ENCODE data around the gene LGALS12.
"Not testable (repeated sequence)": the region's sequence is repeated elsewhere in the genome, so short reads cannot be mapped to it uniquely, and the experiment has no call there.

The LGALS12 gene

DNA sequence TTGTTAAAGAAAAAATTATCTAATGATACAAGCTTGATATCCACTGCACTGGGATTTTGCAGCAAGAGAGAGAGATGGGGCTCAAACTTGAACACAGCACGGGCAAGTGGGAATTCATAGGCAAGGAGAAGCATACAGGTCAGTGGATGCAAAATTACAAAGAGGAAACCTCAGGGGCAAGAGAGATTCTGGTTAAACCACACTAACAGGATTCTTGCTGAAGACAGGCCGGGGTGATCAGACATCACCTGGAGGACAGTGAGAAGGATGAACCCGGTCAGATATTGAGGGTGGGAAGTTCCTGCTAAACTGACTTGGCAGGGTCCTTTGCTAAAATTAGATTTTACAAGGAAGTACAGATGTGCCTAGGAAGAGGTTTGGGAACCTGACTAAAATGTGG, 28.2 kb downstream of the LGALS12 start:
- DNase-seq (ENCODE audit: low read depth), result no peak

DNA sequence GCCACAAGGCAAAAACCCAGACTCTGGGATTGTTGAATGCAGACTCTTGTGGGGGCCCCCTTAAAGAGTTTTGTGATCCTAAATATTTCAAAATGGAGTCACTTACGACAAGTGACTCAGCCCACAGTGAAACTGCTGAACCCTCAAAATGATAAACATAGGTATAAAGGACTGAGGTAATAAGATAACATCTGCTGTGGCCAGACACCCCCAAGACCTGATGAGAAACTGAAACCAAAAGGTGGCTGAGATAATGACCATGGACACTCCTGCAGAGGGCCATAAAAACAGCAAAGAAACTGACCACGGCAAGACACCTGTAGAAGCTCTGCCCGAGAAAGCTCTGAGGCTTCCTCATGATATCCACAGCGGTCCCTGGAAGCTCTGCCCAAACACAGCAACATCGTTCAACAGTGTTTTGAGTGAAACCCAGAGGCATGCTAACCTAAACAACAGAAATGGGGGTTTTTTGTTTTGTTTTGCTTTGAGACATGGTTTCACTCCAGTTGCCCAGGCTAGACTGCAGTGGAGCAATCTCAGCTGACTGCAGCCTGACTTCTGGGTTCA, 29.1 kb downstream of the LGALS12 start:
- DNase-seq (ENCODE audit: low read depth), result no peak

DNA sequence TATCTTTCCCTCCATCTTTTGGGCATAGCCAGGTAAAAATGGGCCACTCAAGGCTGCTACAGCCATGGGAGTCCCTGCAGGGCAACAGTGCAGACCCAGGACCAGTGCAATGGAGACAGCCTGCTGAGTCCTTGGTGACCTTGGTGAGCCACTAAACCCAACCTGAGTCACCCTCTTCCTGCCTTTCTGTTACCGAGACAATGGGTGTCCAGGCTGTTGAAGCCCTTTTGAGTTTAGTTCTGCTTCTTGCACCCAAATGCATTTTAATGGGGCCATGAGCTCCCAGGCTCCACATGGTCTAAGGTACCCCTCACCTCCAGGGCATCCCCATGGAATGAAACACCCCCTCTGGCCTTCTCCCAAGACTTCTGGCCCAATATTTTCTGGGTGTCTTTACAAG, 29.9 kb downstream of the LGALS12 start:
- DNase-seq (ENCODE audit: low read depth), result peak; percentile 37

DNA sequence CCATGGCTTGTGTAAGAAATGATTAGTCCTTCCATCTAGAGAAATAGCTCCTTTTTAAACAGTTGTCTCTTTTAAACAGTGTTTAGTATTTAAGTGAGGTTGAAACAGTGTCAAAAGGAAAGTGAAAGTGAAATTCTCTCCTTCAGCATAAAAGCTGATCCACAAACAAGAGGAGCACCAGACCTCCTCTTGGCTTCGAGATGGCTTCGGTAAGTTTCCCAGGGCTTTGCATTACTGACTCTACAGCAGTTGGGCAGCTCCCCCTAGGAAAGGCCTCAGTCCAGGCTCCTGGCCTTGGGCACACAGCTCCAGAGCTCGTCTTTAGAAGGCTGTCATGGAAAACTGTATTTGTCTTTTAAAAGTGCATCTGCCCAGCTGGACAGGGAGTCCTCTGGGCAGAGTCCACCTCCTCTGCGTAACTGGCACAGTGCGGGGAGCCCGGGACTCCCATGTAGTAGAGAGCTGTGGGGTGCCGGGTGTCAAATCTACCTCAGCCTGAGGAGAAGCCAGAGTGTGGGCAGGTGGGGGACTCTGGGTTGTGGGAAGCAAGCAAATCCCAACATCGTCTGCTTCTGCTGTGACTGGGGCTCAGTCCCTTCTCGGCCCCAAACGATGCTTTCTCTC, 30.9 kb downstream of the LGALS12 start, which contains the start of gene PLAAT4:
TSS of gene PLAAT4 (plus strand) at position 140 of the 624 bp plus-strand sequence. CDS start at position 201, 61 bp downstream.
- no peak for DNase-seq (ENCODE audit: low read depth)

DNA sequence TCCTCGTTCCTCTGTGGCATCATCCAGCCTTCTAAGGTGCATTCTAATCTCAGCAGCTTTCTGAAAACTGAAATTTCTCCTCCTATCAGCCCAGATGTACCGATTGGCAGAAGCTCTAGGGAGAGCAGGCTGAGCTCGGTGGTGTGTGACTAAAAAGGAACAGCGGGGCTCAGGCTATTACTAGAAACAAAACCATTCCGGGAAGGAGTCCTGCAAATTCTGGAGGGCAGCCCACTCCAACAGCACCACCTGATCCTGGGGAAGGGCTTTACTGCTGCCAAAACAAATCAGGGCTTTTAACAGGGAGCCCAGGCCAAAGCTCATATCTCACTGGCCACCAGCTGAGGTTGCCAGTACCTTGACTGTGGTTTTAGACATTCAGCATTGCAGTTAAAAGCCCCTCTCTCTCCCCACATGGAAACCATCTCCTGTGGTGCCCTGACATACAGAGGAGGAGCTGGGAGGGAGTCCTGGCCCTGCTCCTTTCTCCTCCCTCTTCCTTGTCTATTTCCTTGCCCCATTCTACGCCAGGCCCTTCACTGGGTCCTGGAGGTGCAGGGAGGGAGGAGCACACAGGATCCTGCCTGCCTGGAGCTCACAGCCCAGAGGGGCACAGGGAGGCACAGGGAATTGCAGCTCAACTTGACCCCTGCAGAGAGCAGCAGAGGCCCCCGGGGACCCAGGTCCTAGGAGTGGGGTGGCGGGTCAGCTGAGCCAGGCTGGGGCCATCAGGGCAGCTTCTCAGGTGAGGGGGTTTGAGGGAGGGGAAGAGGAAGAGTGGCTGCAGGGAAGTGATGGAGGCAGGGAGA, 31.6 kb downstream of the LGALS12 start:
- DNase-seq (ENCODE audit: low read depth), result no peak

DNA sequence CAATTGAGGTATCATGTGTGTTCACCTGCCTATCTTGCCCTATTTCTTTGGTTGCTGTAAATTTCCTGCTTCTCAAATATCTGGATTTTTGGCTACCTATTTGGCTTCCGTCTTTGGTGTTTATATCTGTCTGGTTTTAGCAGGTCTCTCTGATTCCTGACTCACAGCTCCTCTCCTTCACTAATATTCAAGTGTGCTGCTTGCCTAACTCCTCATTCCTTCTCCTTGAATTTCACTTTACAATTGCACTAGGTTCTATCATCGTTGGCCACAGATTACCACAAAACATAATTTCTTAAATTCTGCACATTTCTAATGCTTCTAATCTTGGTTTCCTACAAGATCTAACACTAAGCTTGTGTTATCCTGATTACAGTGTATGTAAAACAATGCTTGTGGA, 36.6 kb downstream of the LGALS12 start:
- not testable (repeated sequence) for DNase-seq (ENCODE audit: low read depth)

DNA sequence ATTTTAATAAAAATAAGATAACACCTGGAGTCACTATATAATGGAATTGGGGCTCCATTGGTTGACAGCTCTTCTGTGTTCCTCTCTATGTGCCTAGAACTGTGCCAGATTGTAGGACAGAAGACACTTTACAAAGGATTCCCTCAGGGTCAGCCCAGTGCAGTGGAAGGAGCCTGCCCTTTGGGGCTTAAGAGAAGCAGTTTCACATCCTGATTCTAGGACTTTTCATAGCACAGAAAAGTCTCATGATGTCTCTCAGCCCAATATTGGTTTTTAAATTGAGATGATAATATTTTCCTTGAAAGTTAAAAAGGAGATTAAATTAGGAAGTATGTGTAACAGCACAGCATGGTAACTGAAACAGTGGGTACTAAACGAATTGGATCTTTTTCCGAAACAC, 37.8 kb downstream of the LGALS12 start:
- no peak for DNase-seq (ENCODE audit: low read depth)

DNA sequence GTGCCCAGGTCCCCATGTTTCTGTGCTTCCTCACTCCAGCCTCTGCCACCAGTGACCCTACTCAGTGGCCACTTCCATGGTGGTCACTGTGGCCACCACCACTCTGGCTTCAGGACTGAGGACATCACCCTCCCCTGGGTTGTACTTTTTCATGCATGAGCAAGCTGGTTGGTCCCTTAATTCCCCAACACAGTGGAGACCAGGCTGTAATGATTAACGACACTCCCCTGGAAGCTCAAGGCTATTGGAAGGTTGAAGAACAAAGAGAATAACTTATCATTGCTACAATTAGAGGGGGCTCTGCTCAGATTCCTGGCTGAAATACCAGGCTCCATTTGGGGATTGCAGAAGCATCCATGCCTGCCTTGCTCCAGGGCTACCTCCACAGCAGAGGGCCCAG, 41.2 kb downstream of the LGALS12 start:
- DNase-seq (ENCODE audit: low read depth), result no peak

DNA sequence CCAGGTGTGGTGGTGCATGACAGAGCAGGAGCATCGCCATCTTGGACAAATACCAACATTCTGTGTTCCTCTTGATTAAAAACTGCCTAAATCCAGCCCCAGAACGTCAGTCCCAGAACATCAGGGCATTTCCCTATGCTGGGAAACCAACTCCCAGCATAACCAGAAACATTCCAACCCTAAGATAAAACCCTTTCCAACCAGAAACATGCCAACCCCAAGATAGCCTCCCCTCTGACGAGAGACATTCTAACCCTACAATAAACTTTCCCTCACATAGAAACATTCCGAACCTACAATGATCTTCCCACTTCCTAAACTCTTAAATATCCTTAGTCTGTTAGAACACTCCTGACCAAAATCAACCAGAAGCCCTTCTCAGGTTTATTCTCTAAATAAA, 42.3 kb downstream of the LGALS12 start:
- DNase-seq (ENCODE audit: low read depth), result no peak

DNA sequence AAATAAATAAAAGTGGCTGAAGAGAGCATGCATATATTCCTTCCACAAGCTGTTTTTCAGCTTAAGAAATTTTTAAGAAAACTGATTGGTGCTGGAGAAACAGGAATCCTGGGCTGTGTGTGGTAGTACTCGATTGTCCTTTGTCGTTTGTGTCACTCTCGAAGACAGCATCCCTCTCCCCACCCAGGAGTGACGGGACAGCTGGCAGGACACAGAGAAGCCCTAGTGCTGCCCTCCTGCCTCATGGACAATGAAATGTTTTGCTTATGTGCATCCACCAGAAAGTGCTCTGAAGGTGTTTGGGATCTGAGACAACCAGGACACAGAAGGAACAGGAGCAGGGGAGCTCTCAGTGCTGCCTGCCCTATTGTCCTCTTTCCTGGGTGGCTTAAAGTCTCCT, 43.5 kb downstream of the LGALS12 start:
- DNase-seq (ENCODE audit: low read depth), result no peak

DNA sequence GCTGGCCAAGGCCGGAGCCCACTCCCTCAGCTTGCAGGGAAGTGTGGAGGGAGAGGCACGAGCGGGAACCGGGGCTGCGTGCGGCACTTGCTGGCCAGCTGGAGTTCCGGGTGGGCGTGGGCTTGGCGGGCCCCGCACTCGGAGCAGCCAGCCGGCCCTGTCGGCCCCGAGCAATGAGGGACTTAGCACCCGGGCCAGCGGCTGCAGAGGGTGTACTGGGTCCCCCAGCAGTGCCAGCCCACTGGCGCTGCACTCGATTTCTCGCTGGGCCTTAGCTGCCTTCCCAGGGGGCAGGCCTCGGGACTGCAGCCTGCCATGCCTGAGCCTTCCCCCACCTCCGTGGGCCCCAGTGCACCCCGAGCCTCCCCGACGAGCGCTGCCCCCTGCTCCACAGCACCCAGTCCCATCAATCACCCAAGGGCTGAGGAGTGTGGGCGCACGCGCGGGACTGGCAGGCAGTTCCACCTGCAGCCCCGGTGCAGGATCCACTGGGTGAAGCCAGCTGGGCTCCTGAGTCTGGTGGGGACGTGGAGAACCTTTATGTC, 44.3 kb downstream of the LGALS12 start:
- not testable (repeated sequence) for DNase-seq (ENCODE audit: low read depth)

DNA sequence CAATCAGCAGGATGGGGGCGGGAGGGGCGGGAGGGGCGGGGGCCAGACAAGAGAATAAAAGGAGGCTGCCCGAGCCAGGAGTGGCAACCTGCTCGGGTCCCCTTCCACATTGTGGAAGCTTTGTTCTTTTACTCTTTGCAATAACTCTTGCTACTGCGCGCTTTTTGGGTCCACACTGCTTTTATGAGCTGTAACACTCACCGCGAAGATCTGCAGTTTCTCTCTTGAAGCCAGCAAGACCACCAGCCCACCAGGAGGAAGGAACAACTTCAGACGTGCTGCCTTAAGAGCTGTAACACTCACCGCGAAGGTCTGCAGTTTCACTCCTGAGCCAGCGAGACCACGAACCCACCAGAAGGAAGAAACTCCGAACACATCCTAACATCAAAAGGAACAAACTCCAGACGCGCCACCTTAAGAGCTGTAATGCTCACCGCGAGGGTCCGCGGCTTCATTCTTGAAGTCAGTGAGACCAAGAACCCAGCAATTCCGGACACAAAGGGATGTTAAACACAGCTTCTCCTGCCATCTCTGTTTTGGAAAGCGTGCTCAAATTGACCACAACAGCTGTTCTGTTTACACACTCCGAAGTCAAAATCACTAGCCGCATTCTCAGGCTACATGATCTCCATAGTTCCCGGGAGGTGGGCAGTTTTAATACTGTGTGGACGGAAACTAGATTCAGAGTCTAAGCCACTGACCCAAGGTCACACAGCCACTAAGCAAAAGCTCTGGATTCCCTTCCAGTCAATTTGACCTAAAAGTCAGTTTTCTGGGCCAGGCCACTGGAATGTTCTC, 45.4 kb downstream of the LGALS12 start:
- DNase-seq (ENCODE audit: low read depth), result no peak

DNA sequence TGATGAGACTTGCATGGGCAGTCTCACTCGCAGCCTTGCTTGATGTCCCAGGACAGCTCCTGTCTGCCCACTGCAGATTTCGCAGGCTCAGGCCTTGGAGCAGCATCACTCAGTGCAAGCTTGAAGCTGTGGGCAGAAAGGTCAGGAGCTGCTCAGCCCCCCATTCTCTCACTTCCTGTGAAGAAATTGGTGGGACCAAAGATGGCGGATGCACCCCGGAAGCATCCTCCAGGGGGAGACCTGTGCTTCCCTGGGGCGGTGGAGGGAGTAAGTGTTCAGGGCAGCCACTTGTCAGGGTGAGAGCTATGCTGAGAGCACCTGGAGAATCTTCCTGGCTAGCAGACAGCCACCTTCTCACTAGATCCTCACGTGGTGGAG, 46.0 kb downstream of the LGALS12 start:
- no peak for DNase-seq (ENCODE audit: low read depth)

DNA sequence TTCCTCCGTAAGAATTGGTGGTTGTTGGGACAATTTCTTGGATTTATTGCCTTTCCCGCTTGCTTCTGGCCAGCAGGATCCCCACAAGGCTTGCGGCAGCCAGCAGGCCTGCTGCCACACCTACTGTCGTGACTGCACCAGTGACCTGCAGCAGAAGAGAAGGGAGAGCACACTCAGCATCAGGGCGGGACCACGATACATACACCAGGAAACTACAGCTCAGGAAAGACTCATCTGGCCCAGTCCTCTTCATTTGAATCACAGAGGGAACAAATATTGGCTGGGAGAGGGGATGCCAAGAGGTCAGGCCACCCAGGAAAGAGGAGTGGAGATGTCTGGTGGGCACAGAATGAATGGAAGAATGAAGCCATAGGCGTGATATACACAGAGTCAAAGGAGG, 47.0 kb downstream of the LGALS12 start:
- no peak for DNase-seq (ENCODE audit: low read depth)

DNA sequence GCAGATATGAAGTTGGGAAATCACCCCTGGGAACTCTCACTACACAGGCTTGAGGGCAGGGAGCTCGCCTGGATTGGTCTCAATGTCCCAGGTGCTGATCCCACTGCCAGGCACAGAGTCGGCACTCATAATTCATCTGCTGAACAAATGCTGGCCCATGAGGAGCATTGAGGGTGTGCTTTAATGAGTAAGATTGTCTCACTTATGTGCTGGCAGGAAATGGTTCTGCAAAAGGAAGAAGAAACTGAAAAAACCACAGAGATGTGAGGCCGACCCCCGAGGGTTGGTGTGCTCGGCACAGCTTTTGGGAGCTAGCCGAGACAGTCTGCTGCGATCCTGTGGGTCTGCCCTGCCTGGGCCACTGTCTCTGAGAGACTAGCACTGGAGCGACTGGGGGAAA, 47.9 kb downstream of the LGALS12 start:
- peak; percentile 55 for DNase-seq (ENCODE audit: low read depth)

DNA sequence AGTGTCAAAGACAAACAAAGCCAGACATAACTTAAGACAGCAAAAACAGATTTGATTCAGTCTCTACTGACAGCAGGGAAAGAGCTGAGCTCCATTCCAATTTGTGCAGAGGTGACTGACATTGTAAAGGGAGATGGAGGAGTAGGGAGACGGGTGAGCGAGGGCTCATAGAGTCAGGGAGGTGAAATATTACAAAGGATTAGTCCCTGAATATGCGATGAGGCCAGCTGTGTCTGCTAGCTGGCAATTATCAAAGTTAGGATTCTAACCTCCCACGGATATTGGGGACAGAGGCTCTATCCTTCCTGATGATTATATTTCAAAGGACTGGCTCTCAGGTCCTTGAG, 49.0 kb downstream of the LGALS12 start:
- no peak for DNase-seq (ENCODE audit: low read depth)

DNA sequence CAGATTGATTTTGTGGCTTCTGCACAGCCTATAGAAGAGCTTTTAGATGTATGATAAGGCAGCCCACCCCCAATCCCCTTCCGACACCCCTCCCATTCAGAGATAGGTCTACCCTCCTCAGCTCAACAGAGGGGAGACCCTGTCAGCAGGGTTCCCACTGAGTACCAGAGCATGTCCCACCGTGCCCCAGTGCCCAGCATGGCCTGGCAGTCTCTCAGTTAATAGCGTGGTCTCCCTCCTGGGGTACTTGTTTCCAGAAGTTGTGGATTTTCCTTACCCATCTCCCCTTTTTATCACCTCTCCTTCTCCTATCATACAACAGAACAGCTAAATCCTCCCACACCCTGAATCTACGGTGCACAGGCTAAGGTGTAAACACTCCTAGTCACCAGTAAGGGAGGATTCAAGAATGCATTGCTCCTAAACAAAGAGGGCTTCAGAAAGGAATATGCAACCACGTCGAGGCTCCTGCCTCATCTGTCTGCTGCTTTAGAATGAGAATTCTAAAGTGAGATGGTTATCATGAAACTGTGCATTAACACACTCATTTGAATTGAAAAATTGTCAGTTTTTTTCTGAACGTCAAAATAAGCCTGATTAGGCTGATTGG, 50.6 kb downstream of the LGALS12 start:
- DNase-seq (ENCODE audit: low read depth), result no peak

DNA sequence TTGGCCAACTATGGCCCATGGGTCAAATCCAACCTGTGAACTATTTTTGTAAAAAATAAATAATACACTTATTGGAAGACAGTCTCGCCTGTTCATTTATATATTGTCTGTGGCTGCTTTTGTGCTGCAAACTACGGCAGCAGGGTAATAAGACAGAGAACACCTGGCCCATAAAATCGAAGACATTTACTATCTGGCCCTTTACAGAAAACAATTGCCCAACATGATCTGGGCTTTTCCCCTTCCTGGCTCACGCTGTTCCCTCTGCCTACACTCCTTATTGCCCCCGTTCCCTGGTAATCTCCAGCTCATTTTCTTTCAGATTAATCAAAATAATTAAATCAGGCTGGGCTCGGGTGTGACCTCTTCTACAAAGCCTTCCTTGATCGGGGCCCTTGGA, 51.7 kb downstream of the LGALS12 start:
- DNase-seq (ENCODE audit: low read depth), result no peak

DNA sequence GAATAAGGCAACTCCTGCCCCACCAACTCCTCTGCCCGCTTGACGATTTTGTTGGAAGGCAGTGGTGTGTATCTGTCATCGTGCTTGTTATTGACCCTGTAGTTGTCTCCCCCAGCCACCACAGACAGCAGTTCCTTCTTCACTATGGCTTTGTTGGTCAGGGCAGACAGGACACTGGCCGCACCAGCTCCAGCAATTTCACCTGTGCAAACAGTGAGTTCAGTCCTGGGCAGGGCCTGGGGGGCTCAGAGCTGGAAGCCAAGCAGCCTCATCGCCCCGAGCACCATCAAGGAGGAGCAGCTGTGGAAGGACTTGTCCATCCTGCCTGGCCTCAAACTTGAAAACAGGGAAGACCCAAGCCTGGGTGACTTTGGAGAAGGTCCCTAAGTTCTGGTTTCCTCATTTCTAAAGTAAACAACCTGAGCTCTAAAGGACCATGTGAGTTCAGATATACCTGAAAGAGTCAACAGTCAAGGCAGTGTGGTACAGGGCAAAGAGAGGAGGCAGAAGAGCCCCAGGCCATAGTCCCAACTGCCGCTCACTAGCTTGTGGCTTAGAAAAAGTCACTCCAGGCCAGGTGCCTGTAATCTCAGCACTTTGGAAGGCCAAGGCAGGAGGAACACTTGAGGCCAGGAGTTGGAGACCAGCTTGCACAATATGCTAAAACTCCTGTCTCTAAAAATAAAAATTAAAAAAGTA, 52.7 kb downstream of the LGALS12 start:
- DNase-seq (ENCODE audit: low read depth), result no peak

DNA sequence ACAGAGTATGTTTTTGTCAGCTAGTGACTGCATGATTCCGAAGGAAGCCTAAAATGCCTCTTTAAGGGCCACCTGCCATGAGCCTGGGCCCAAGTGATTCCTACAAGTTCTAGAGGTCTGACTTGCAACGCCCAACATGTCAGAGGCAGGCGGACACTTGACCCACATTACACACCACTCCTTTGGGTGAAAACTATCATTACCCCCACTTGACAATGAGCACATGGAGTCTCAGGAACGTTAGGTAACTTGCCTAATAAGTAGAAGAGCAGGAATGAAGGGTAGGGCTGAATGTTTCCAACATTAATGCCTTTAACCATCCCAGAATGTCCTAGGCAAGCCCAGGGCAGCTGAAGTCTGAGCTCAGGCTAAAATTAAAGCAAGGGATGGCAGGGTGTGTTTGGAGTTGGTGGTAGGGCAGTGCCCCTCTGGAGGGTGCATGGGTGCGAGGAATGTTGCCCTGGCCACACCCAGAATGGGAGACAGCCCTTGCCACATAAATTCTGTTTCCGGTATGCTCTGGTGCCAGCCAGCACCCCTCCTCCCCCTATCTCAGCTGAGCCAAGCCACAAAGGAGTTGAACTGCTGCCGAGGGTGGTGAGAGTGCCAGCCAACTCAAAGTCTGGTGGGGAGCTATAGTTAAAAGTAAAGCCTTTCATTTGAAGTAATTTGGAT, 54.8 kb downstream of the LGALS12 start:
- DNase-seq (ENCODE audit: low read depth), result no peak

Data from activated gamma-delta T cell treated with anti-CD3 and anti-CD28 coated beads, Interleukin-2, amount 50 U/mL, for 16 hours (primary cell).